ENCODE measurements around the gene RAP1GAP2.
"Not testable (repeated sequence)": the region's sequence is repeated elsewhere in the genome, so short reads cannot be mapped to it uniquely, and the experiment has no call there.

Gene RAP1GAP2

DNA sequence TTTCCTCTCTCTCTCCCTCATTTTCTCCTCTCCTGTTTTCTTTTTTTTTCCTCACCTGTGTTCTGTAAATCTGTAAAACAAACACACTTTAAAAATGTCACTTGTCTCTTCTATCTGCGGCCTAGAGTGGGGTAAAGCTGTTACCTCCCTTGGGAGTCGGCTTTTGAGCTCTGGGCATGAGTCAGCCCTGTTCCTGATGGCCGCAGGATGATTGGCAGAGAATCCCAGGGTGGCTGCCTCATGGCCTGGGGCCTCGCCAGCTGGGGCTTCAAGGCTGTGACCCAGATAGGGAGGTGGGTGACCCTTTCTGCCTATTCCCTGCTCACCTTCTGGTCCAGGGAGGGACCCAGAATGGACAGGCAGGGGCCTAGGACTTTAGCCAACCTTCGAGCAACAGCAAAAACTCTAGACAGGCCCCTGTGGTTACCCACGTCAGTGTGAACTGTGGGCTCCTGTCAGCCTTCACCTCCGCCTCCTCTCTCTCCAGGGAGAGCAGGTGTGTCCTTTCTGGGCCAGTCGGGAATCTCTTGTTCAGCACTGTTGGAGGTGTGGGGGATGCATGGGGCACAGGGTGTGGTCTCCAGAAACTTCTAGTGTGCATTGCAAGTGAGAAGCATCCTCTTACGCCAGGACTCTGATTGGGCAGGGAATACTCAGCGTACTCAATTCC, 87.4 kb downstream of the RAP1GAP2 start:
- H3K4me3 ChIP-seq (ENCODE audit: low read depth, low read length), result no peak overlapping the region
- TF ChIP-seq, protein P1, sequence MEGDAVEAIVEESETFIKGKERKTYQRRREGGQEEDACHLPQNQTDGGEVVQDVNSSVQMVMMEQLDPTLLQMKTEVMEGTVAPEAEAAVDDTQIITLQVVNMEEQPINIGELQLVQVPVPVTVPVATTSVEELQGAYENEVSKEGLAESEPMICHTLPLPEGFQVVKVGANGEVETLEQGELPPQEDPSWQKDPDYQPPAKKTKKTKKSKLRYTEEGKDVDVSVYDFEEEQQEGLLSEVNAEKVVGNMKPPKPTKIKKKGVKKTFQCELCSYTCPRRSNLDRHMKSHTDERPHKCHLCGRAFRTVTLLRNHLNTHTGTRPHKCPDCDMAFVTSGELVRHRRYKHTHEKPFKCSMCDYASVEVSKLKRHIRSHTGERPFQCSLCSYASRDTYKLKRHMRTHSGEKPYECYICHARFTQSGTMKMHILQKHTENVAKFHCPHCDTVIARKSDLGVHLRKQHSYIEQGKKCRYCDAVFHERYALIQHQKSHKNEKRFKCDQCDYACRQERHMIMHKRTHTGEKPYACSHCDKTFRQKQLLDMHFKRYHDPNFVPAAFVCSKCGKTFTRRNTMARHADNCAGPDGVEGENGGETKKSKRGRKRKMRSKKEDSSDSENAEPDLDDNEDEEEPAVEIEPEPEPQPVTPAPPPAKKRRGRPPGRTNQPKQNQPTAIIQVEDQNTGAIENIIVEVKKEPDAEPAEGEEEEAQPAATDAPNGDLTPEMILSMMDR (IDR thresholded peaks at IDR 0.05; ENCODE audit: low read depth, low read length), result no peak

- no peak overlapping the region for H3K4me3 ChIP-seq (ENCODE audit: low read depth, low read length)
- TF ChIP-seq, protein P1 (IDR thresholded peaks at IDR 0.05; ENCODE audit: low read depth, low read length), result no peak
Measured at GRCh38 chr17:2885733-2886132, 89.5 kb downstream of the RAP1GAP2 start.

GRCh38 chr17:2888326-2888725, 92.1 kb downstream of the RAP1GAP2 start:
- TF ChIP-seq, protein P1 (IDR thresholded peaks at IDR 0.05; ENCODE audit: low read depth, low read length), result no peak
- no peak overlapping the region for H3K4me3 ChIP-seq (ENCODE audit: low read depth, low read length)

DNA sequence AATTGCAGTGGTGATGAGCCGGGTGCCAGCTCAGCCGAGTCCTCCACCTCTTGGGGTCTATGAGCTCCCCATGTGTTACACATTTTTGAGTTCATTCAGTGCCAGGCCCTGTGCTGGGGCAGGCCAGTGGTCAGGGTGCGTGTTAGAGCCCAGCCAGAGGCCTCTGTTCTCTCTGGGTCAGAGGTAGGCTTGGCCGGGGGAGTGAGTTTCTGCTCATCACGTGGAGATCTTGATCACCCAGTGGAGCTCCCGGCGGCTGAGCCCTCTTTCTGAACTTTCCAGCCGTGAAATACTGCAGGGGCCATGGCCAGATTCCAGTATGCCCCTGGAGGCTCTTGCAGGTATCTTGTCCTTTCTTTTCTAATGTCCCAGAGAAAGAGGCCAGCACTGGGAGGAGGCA, 93.0 kb downstream of the RAP1GAP2 start:
- H3K4me3 ChIP-seq (ENCODE audit: low read depth, low read length), result no peak overlapping the region
- TF ChIP-seq, protein P1 (IDR thresholded peaks at IDR 0.05; ENCODE audit: low read depth, low read length), result no peak

DNA sequence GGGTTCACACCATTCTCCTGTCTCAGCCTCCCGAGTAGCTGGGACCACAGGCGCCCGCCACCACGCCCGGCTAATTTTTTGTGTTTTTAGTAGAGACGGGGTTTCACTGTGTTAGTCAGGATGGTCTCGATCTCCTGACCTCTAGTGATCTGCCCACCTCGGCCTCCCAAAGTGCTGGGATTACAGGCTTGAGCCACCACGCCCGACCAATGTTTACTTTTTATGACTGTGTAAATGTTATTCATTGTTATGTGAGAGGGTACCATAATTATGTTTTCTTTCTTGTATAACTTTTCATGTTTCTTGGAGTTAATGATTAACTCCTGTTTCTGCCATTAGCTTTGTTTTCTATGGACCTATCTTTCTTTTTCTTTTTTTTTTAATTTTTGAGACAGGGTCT, 94.5 kb downstream of the RAP1GAP2 start:
- not testable (repeated sequence) for H3K4me3 ChIP-seq (ENCODE audit: low read depth, low read length)

DNA sequence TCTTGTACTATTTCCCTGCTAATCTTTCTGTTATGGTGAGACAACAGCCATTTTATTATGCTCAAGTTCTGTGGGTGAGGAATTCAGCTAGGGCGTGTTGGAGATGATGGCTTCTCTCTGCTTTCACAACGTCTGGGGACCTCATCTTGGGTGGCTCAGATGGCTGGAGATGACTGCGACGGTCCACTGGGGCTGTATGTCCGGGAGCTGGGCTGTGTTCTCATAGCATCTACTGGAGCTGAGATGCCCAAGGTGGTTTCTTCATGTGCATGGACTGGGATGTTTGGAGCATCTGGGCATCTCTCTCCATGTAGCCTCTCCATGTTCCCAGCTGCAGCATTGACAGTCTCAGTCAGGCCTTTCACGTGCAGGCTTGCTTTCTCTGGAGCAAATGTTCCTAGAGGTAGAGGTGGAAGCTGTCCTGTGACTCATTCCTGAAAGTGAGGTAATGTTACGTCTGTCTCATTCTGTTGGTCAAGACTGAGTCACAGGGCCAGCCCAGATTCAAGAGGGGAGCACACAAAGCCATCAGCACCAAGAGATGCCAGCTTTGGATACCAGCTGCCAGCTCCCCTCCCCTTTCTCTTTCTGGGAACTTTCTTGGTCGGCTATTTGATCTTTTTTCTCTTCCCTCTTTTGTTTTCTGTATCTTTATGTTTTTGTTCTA, 96.2 kb downstream of the RAP1GAP2 start:
- TF ChIP-seq, protein P1 (IDR thresholded peaks at IDR 0.05; ENCODE audit: low read depth, low read length), result no peak

DNA sequence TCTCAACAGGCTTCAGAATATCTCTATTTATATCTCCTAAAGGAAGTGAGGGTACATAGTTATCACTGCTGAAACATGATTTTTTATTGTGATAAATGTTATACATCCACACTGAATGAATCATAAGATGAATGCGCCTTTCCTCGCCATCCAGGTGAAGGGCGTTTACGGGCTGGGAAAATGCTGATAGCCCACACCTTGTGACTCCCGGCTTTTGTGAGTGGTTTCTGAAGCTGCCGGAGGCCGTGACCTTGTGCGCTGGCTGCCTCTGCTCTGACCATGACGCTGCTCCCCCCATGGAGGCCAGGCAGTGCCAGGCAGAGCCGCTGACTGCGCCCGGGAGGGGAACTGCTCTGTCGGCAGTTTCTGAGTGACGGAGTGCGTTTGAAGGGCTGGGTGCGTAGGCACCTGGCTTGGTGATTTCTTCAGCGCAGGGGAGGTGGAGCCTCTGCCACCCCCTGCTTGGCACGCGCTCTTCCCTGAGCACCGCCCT, 97.2 kb downstream of the RAP1GAP2 start:
- H3K4me3 ChIP-seq (ENCODE audit: low read depth, low read length), result no peak overlapping the region
- TF ChIP-seq, protein P1 (IDR thresholded peaks at IDR 0.05; ENCODE audit: low read depth, low read length), result no peak

More for the DNA sequence above, 96.2 kb downstream of the RAP1GAP2 start:
- no peak overlapping the region for H3K4me3 ChIP-seq (ENCODE audit: low read depth, low read length)
